Sigmoid colon (tissue), 7 donors: ENCODE data around the gene SGTA. TPM values are rescaled to one million over a fixed set of nuclear protein-coding genes. Genes with fewer than 3 reads are reported as not detected.

Experiments used
- DNase-seq: peaks from one replicate; pipeline ENCODE4 v3.0.0-alpha.2; 2019
- H3K27ac ChIP-seq, 4 donors: fragments of 200-600 bp; sonication (generic); one replicate each; pipeline ENCODE4 v1.5.1; 2016 to 2019; ENCODE audit warnings: mild to moderate bottlenecking in 1 of 4
- H3K27me3 ChIP-seq, 3 donors: fragments of 200-600 bp; sonication (generic); one replicate each; pipeline ENCODE4 v1.5.1; 2019; ENCODE audit warnings: mild to moderate bottlenecking in 1 of 3
- H3K36me3 ChIP-seq, 4 donors: fragments of 200-600 bp; sonication (generic); one replicate each; pipeline ENCODE4 v1.5.1; 2016 to 2019
- H3K4me1 ChIP-seq, 4 donors: fragments of 200-600 bp; sonication (generic); one replicate each; pipeline ENCODE4 v1.5.1; 2017 to 2019
- H3K4me3 ChIP-seq, 4 donors: fragments of 200-600 bp; sonication (generic); one replicate each; pipeline ENCODE4 v1.5.1; 2017 to 2019; ENCODE audit warnings: mild to moderate bottlenecking in 2 of 4, moderate library complexity in 1 of 4
- H3K9me3 ChIP-seq, 4 donors: fragments of 200-600 bp in 3 of 4; sonication (generic) in 3 of 4; one replicate each; pipeline versions ENCODE4 v1.5.1 to v1.6.1; 2013 to 2019
- EP300 ChIP-seq, 4 donors: sonication (generic); formaldehyde crosslinking; IDR thresholded peaks; one replicate each; pipeline ENCODE4 v1.6.1; 2017; ENCODE audit warnings: antibody characterized with exemption in 4 of 4
- POLR2A ChIP-seq, 2 donors: fragments of 450-650 bp; IDR thresholded peaks; one replicate each; pipeline ENCODE4 v1.6.1; 2016; ENCODE audit warnings: antibody characterized with exemption in 2 of 2, mild to moderate bottlenecking in 2 of 2, moderate library complexity in 2 of 2
- POLR2AphosphoS5 ChIP-seq, 4 donors: sonication (generic); formaldehyde crosslinking; IDR thresholded peaks; one replicate each; pipeline ENCODE4 v1.6.1; 2017; ENCODE audit warnings: antibody characterized with exemption in 4 of 4
- WGBS, 2 donors: extraction: QIAGEN DNeasy Blood & Tissue Kit; methylation state at CpG; one replicate each; pipeline ENCODE4 v1.1.7; 2013; 5-methylcytosine and 5-hydroxymethylcytosine counted together
- intact Hi-C: fragments of 100-400 bp; cut with DNase I; formaldehyde crosslinking; loops from one replicate; pipeline ENCODE4 v1.15.1; 2023
- polyA plus RNA-seq, 3 donors: library from polyadenylated mRNA; stranded (reverse); fragments of 200-250 nt; gene quantifications; one replicate each; pipeline ENCODE4 v1.2.3, GENCODE V29; 2013
- total RNA-seq, 4 donors: library from RNA; depleted of rRNA; stranded (reverse); fragments of >200 nt; gene quantifications; one replicate each; pipeline ENCODE4 v1.1.0, GENCODE V29; 2016
- TF ChIP-seq, protein P1 (sequence below), 4 experiments: fragments of 450-650 bp in 3 of 4; fragments of 200-600 bp in 1 of 4; IDR thresholded peaks; one replicate each; pipeline ENCODE4 v1.5.1; 2016 to 2019; ENCODE audit warnings: antibody characterized with exemption in 4 of 4, mild to moderate bottlenecking in 3 of 4, moderate library complexity in 2 of 4
- donor health status: healthy with polysubstance abuse.
- donor health status: Bipolar disorder and iron deficiency.
- donor health status: healthy.

Gene SGTA
- total and polyA plus RNA-seq, 7 donors: 42.5 to 80.7 (median 48.1) TPM

DNA sequence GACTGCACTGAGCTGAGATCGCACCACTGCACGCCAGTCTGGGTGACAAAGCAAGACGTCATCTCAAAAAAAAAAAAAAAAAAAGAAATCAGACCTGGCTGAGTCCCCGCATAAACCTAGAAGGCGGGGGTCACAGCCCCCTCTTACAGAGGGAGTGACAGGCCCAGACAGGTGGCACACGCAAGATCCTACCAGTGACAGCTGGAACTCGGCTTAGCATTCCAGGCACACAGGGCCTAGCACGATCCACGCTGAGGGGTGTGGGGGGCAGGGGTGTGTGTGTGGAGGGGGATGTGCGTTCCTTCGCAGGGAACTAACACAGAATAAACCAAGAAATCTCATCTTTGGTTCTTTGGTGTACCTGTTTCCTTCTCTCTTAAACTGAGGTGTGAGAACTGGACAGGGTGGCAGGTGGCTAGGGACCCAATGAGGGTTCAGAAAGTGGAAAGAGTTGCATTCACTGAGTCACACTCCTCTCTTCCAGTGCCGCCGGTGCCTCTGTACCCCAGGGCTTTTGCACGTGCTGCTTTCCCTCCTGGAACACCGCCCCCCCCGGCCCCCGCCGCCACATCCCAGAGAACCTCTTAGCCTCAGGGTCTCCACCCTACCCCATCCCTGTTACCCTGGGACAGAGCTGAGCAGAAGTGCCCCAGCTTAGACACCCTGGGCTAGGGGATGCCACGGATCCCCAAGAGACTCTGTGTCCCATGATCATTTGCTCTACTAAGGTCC lies 5.0 kb downstream of the SGTA start:
- Histone ChIP-seq H3K9me3 (no peaks in the 10 kb centered on the region), H3K27ac (peak overlapping the region in 1 of 4 donors; percentile 40), H3K4me3 (no peak overlapping the region), H3K36me3 (no peaks in the 10 kb centered on the region), H3K4me1 (peaks cover 0 to 60% (median 44%) of the 10 kb centered on the region in 4 donors), H3K27me3 (no peaks in the 10 kb centered on the region)
- intact Hi-C loops: no loop called here
- no peak for DNase-seq
- 90 to 93% methylated on average over 19 of the region's 19 CpGs for WGBS, 2 donors
- no peak for TF ChIP-seq POLR2A (IDR thresholded peaks at IDR 0.05)
- no peak for TF ChIP-seq EP300 (IDR thresholded peaks at IDR 0.05)
- TF ChIP-seq POLR2AphosphoS5 (IDR thresholded peaks at IDR 0.05): no peak
- TF ChIP-seq, protein P1, sequence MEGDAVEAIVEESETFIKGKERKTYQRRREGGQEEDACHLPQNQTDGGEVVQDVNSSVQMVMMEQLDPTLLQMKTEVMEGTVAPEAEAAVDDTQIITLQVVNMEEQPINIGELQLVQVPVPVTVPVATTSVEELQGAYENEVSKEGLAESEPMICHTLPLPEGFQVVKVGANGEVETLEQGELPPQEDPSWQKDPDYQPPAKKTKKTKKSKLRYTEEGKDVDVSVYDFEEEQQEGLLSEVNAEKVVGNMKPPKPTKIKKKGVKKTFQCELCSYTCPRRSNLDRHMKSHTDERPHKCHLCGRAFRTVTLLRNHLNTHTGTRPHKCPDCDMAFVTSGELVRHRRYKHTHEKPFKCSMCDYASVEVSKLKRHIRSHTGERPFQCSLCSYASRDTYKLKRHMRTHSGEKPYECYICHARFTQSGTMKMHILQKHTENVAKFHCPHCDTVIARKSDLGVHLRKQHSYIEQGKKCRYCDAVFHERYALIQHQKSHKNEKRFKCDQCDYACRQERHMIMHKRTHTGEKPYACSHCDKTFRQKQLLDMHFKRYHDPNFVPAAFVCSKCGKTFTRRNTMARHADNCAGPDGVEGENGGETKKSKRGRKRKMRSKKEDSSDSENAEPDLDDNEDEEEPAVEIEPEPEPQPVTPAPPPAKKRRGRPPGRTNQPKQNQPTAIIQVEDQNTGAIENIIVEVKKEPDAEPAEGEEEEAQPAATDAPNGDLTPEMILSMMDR (IDR thresholded peaks at IDR 0.05): no peak

- Histone ChIP-seq H3K4me1 (peaks cover 0 to 61% (median 45%) of the 10 kb centered on the region in 4 donors), H3K9me3 (no peaks in the 10 kb centered on the region), H3K27me3 (no peaks in the 10 kb centered on the region), H3K4me3 (peak overlapping the region in 1 of 4 donors; percentile 14), H3K27ac (peak overlapping the region; percentile 48 to 70 (median 55)), H3K36me3 (no peaks in the 10 kb centered on the region)
- intact Hi-C loops: no loop called here
- WGBS, 2 donors: 63 to 81% methylated on average over 29 of the region's 29 CpGs
- DNase-seq: no peak
- TF ChIP-seq EP300 (IDR thresholded peaks at IDR 0.05) (no peak), POLR2AphosphoS5 (IDR thresholded peaks at IDR 0.05) (no peak), POLR2A (IDR thresholded peaks at IDR 0.05) (no peak)
- TF ChIP-seq, protein P1 (IDR thresholded peaks at IDR 0.05): no peak
Measured at GRCh38 chr19:2775556-2776430, 7.3 kb downstream of the SGTA start.

- TF ChIP-seq, protein P1 (IDR thresholded peaks at IDR 0.05): no peak
- TF ChIP-seq POLR2AphosphoS5 (IDR thresholded peaks at IDR 0.05) (no peak), POLR2A (IDR thresholded peaks at IDR 0.05) (no peak), EP300 (IDR thresholded peaks at IDR 0.05) (no peak)
- Histone ChIP-seq H3K9me3 (no peaks in the 10 kb centered on the region), H3K4me1 (peaks cover 0 to 61% (median 47%) of the 10 kb centered on the region in 4 donors), H3K27me3 (no peaks in the 10 kb centered on the region), H3K36me3 (no peaks in the 10 kb centered on the region), H3K27ac (peak overlapping the region; percentile 48 to 70 (median 55)), H3K4me3 (no peak overlapping the region)
- intact Hi-C loops: no loop called here
- no peak for DNase-seq
- WGBS, 2 donors: 85 to 88% methylated on average over 24 of the region's 24 CpGs
Measured at GRCh38 chr19:2774953-2775555, 8.0 kb downstream of the SGTA start.

DNA sequence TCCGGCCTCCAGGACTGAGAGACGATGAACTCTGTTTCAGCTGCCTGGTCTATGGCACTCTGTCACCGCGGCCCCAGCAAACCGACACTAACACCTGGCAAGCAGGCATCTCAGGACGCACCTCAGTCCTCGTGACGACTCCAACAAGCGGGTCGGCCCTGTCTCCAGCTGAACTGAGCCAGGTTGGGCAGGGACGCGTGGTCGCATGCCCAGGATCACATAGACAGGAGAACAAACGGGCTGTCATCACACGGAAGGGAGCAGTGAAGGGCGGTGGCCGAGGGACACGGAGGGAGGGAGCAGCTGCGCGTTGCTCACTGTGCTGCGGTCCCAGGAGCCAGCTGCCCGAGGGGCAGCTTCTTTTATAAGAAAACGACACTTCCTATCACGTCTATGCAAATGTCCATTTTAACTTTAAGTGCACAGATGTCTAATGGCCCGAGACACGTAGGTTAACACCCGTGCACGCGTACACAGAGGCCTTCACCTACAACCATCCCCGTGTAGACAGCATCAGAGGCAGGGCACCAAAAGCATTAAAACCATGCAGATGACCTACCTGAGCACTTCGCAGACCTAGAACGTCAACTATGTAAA lies 8.9 kb downstream of the SGTA start:
- H3K27me3 ChIP-seq: no peaks in the 10 kb centered on the region
- DNase-seq: no peak
- H3K36me3 ChIP-seq: no peaks in the 10 kb centered on the region
- H3K9me3 ChIP-seq: no peaks in the 10 kb centered on the region
- no peak for TF ChIP-seq EP300 (IDR thresholded peaks at IDR 0.05)
- TF ChIP-seq POLR2AphosphoS5 (IDR thresholded peaks at IDR 0.05): no peak
- TF ChIP-seq, protein P1 (IDR thresholded peaks at IDR 0.05): no peak
- no peak for TF ChIP-seq POLR2A (IDR thresholded peaks at IDR 0.05)
- WGBS, 2 donors: 92% methylated on average over 32 of the region's 32 CpGs
- peaks cover 0 to 60% (median 50%) of the 10 kb centered on the region in 4 donors for H3K4me1 ChIP-seq
- intact Hi-C loops: no loop called here
- H3K27ac ChIP-seq: peak overlapping the region in 1 of 4 donors; percentile 70
- no peak overlapping the region for H3K4me3 ChIP-seq
